Smooth muscle cell (in vitro differentiated cells): Measurements from ENCODE around the gene HINT3. TPM values are rescaled to one million over a fixed set of nuclear protein-coding genes. Genes with fewer than 3 reads are reported as not detected.
"Not testable (repeated sequence)": the region's sequence is repeated elsewhere in the genome, so short reads cannot be mapped to it uniquely, and the experiment has no call there.

ENCODE experiments used
- DNase-seq: peaks from one replicate; lab custom pipeline; 2025; ENCODE audit not compliant: unreplicated experiment; lab: John Stamatoyannopoulos, UW
- H2AFZ ChIP-seq: fragments of 200-600 bp; sonication (generic); 2 replicates; pipeline ENCODE4 v1.6.0; 2016; ENCODE audit warnings: antibody characterized with exemption, low read depth, mild to moderate bottlenecking
- H3F3A ChIP-seq: fragments of 200-600 bp; sonication (generic); 2 replicates; pipeline ENCODE4 v1.6.0; 2017; ENCODE audit warnings: antibody characterized with exemption, low read depth
- H3K27ac ChIP-seq: fragments of 200-600 bp; sonication (generic); 2 replicates; pipeline ENCODE4 v1.5.1; 2016; ENCODE audit warnings: low read depth, mild to moderate bottlenecking
- H3K27me3 ChIP-seq: fragments of 200-600 bp; sonication (generic); 2 replicates; pipeline ENCODE4 v1.6.1; 2016; ENCODE audit warnings: low read depth, mild to moderate bottlenecking
- H3K36me3 ChIP-seq: fragments of 200-600 bp; sonication (generic); 2 replicates; pipeline ENCODE4 v1.5.1; 2016; ENCODE audit warnings: low read depth
- H3K4me1 ChIP-seq: fragments of 200-600 bp; sonication (generic); 2 replicates; pipeline ENCODE4 v1.5.1; 2016; ENCODE audit warnings: low read depth
- H3K4me2 ChIP-seq: fragments of 200-600 bp; sonication (generic); 2 replicates; pipeline ENCODE4 v1.6.0; 2016; ENCODE audit warnings: mild to moderate bottlenecking
- H3K4me3 ChIP-seq: fragments of 200-600 bp; sonication (generic); 2 replicates; pipeline ENCODE4 v1.5.1; 2016; ENCODE audit warnings: mild to moderate bottlenecking
- H3K79me2 ChIP-seq: fragments of 200-600 bp; sonication (generic); 2 replicates; pipeline ENCODE4 v1.6.0; 2016; ENCODE audit warnings: low read depth, mild to moderate bottlenecking
- H3K9ac ChIP-seq: fragments of 200-600 bp; sonication (generic); 2 replicates; pipeline ENCODE4 v1.6.0; 2016; ENCODE audit warnings: low read depth
- H3K9me3 ChIP-seq: fragments of 200-600 bp; sonication (generic); replicated peaks from 2 replicates; pipeline ENCODE4 v1.5.1; 2016; ENCODE audit warnings: low read depth
- H4K20me1 ChIP-seq: fragments of 200-600 bp; sonication (generic); 2 replicates; pipeline ENCODE4 v1.6.0; 2016; ENCODE audit warnings: low read depth
- WGBS: methylation state at CpG from one replicate; pipeline ENCODE4 v1.1.7; 2016; ENCODE audit warnings: low lambda C conversion rate; 5-methylcytosine and 5-hydroxymethylcytosine counted together
- polyA plus RNA-seq: library from polyadenylated mRNA; unstranded; fragments of >200 nt; fragmentation: Nextera tagmentation; extraction: Ambion mirVana; gene quantifications from 2 replicates; pipeline ENCODE4 v1.2.1, GENCODE V29; 2016
- total RNA-seq: library from RNA; depleted of rRNA; stranded (reverse); fragments of >200 nt; gene quantifications from 2 replicates; pipeline ENCODE4 v1.2.3, GENCODE V29; 2014
- TF ChIP-seq, protein P1 (sequence below): fragments of 200-600 bp; sonication (generic); IDR thresholded peaks from 2 replicates; pipeline ENCODE4 v1.5.1; 2017; ENCODE audit warnings: borderline replicate concordance, mild to moderate bottlenecking, antibody characterized with exemption; ENCODE audit not compliant: insufficient read depth, poor library complexity, severe bottlenecking

HINT3 gene
- total RNA-seq (13.1 and 21.2 TPM in 2 replicates), polyA plus RNA-seq (6.8 and 10.0 TPM in 2 replicates)

DNA sequence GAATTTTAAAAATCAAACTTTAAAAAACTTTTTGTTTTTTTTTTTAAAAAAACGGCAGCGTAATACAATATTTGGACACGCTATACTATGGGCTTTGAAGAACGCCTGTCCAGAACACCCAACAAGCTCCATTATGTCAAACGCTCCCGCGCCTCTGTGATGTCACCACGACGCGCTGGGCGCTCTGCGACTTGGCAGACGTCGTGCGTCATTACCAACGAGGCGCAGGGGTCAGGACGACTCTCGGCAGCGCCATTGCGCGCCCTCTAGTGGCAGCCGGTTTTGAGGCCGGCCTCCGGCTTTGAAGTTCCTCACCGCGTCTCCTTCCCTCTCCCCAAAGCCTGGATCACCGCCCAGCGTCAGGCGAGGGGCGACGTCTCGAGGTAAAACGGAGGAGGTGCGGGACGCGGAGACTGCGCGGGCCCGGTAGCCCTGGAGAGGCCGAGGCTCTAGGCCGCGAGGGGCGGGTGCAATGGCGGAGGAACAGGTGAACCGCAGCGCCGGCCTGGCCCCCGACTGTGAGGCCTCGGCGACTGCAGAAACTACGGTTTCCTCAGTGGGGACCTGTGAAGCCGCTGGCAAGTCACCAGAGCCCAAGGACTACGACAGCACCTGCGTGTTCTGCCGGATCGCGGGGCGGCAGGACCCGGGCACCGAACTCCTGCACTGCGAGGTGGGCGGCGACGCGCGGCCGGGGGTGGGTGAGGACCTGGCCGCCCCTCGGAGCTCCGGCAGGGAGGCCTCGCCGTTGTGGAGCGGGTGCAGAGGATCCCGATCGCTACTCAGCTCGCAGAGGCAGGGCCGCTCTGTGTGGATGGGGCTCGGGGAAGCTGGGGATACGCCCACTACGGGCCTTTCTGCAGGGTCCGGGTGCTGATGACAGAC is at the start of gene HINT3:
TSS of gene HINT3 (plus strand) at position 265 of the 885 bp plus-strand sequence. CDS start at position 473, 208 bp downstream.
- Histone ChIP-seq H3K4me3 (peak within 1 kb of the TSS; percentile 98), H3K4me2 (peak within 1 kb of the TSS; percentile 86), H3K36me3 (no peaks in the 10 kb centered on the region), H4K20me1 (no peaks in the 10 kb centered on the region), H3K27me3 (no peaks in the 10 kb centered on the region), H2AFZ (peak within 1 kb of the TSS; percentile 100), H3K79me2 (peaks cover 33% of the 10 kb centered on the region), H3F3A (no peaks in the 10 kb centered on the region), H3K27ac (peak within 1 kb of the TSS; percentile 82), H3K9ac (peak within 1 kb of the TSS; percentile 91), H3K9me3 (no peaks in the 10 kb centered on the region), H3K4me1 (peaks cover 11% of the 10 kb centered on the region)
- WGBS: under 1% methylated on average over 82 of the region's 82 CpGs
- DNase-seq: peak; percentile 84
- TF ChIP-seq, protein P1, sequence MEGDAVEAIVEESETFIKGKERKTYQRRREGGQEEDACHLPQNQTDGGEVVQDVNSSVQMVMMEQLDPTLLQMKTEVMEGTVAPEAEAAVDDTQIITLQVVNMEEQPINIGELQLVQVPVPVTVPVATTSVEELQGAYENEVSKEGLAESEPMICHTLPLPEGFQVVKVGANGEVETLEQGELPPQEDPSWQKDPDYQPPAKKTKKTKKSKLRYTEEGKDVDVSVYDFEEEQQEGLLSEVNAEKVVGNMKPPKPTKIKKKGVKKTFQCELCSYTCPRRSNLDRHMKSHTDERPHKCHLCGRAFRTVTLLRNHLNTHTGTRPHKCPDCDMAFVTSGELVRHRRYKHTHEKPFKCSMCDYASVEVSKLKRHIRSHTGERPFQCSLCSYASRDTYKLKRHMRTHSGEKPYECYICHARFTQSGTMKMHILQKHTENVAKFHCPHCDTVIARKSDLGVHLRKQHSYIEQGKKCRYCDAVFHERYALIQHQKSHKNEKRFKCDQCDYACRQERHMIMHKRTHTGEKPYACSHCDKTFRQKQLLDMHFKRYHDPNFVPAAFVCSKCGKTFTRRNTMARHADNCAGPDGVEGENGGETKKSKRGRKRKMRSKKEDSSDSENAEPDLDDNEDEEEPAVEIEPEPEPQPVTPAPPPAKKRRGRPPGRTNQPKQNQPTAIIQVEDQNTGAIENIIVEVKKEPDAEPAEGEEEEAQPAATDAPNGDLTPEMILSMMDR: peak; percentile 97

DNA sequence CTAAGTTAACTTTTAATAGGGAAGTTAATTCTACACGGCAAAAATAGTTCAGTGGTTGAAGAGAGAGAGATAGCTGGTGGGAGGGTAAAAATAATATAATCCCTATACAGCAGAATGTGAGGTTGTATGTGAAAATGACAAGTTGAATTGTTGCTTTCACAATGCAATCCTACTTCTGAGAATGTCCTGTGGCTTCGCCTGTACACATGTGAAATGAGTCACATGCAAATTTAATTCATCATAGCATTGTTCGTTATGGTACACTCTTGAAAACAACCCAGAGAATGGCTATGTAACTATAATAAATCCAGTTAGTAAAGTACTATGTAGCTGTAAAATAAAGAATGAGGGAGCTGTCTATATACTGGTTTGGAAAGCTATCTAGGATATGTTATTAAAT is 46.0 kb upstream of the HINT3 start:
- no peaks in the 10 kb centered on the region for H4K20me1 ChIP-seq
- H3K27ac ChIP-seq: peak overlapping the region; percentile 77
- no peak overlapping the region for H2AFZ ChIP-seq
- no peaks in the 10 kb centered on the region for H3K9me3 ChIP-seq
- H3K79me2 ChIP-seq: no peaks in the 10 kb centered on the region
- no peak for DNase-seq
- H3K36me3 ChIP-seq: no peaks in the 10 kb centered on the region
- peaks cover 11% of the 10 kb centered on the region for H3K4me1 ChIP-seq
- 29% methylated on average over 3 of the region's 3 CpGs for WGBS
- peak overlapping the region; percentile 49 for H3K4me2 ChIP-seq
- peak overlapping the region; percentile 11 for H3K9ac ChIP-seq
- H3K27me3 ChIP-seq: no peaks in the 10 kb centered on the region
- peaks cover 15% of the 10 kb centered on the region for H3F3A ChIP-seq
- H3K4me3 ChIP-seq: no peak overlapping the region
- TF ChIP-seq, protein P1: no peak

DNA sequence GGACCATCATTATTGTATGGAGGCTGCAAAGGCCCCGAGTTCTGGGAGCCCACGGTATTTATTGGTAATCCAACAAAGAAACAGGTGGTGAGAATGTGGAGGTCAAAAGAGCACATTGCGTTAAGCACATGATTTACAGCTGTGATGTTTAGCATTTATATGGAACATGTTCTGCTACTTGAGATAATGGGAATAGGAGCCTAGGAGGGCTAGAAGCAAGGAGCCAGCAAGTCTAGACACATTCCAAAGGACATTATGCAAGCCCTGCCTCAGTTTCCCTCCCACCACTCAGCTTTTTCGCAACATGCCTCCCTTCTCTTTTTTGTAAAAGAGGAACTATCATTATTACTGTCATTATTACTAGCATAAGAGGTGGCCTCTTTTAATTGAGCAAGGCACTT is 45.5 kb upstream of the HINT3 start:
- WGBS: 63% methylated on average over 4 of the region's 4 CpGs
- H3K9me3 ChIP-seq, H4K20me1 ChIP-seq, H2AFZ ChIP-seq, DNase-seq, H3K79me2 ChIP-seq, H3K36me3 ChIP-seq, H3K27me3 ChIP-seq, H3K4me3 ChIP-seq, H3K9ac ChIP-seq: not testable (repeated sequence)
- H3K4me2 ChIP-seq: peak overlapping the region; percentile 49
- peaks cover 15% of the 10 kb centered on the region for H3F3A ChIP-seq
- H3K27ac ChIP-seq: peak overlapping the region; percentile 77
- H3K4me1 ChIP-seq: peaks cover 11% of the 10 kb centered on the region

DNA sequence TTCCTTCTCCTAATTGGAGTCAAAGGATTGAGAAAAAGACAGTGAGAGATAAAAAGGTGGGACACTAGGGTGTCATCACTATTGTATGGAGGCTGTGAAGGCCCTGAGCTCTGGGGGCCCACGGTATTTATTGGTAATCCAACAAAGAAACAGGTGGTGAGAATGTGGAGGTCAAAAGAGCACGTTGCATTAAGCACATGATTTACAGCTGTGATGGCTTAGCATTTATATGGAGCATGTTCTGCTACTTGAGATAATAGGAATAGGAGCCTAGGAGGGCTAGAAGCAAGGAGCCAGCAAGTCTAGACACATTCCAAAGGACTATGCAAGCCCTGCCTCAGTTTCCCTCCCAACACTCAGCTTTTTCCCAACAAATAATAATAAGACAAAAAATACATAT is 44.1 kb upstream of the HINT3 start:
- not testable (repeated sequence) for H3K79me2 ChIP-seq, H3K4me3 ChIP-seq, H3K9ac ChIP-seq, H3K9me3 ChIP-seq, H3K36me3 ChIP-seq, H3K27me3 ChIP-seq, H3K4me2 ChIP-seq, H2AFZ ChIP-seq, H4K20me1 ChIP-seq, DNase-seq
- Histone ChIP-seq H3K27ac (peak overlapping the region; percentile 16), H3F3A (peaks cover 15% of the 10 kb centered on the region), H3K4me1 (peaks cover 11% of the 10 kb centered on the region)
- 45% methylated on average over 2 of the region's 2 CpGs for WGBS
